ENCODE measurements around the gene RLF. TPM values are rescaled to one million over a fixed set of nuclear protein-coding genes. Genes with fewer than 3 reads are reported as not detected.

RLF gene
- total RNA-seq, 1 experiment from 2014 or later = 15.7 TPM

DNA sequence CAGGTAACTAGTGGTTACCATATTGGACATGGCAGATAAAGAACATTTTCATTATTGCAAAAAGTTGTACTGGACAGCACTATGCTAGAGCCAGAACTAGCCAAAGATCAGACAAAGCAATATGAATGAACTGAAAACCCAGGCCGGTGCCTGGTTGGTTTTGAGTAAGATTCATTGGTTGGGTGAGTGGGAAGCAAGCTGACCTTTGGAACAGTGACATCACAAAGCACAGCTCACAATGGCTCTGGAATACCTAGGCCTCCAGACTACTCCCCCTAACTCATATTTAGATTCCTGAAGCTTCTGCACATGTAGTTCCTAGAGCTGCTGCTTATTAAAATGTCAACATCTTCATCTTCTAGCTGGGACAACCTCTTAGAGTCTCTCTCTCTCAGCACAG, 86.5 kb downstream of the RLF start, which contains the start of gene TMCO2:
Gene TMCO2, plus strand, starts transcription at position 283 of the 400 bp plus-strand sequence. Its CDS starts 57 bp downstream, at position 340.
- Histone ChIP-seq H3K4me1 (ENCODE audit: control insufficient read depth, insufficient read depth, low read length) (no peaks in the 10 kb centered on the region), H3K9me3 (ENCODE audit: control insufficient read depth, insufficient read depth, low read depth, low read length) (no peaks in the 10 kb centered on the region), H3K27me3 (ENCODE audit: control insufficient read depth, insufficient read depth, low read length) (no peaks in the 10 kb centered on the region), H3K36me3 (ENCODE audit: control insufficient read depth, insufficient read depth, low read length) (no peaks in the 10 kb centered on the region), H3K4me3 (ENCODE audit: low read depth in 2 of 2, low read length in 2 of 2) (no peak within 1 kb of the TSS), H3K27ac (ENCODE audit: low read length) (no peak within 1 kb of the TSS)
- ChIA-PET CTCF (no interaction called here), POLR2A (no interaction called here)
- intact Hi-C loops (cut with micrococcal nuclease; ENCODE audit: unreplicated experiment) = no loop called here
- in situ Hi-C loops (cut with HindIII; ENCODE audit: low pct_unique_long_range_greater_than_20kb, low sequenced_read_pairs) = no loop called here
- TF ChIP-seq SIN3A (IDR thresholded peaks at IDR 0.05; ENCODE audit: borderline replicate concordance, insufficient read depth, low read depth, low read length) (no peak), POLR2AphosphoS5 (IDR thresholded peaks at IDR 0.05; ENCODE audit: low read depth, low read length) (no peak), TCF7L2 (IDR thresholded peaks at IDR 0.05; ENCODE audit: low read depth, low read length) (no peak)
- TF ChIP-seq, protein P1, sequence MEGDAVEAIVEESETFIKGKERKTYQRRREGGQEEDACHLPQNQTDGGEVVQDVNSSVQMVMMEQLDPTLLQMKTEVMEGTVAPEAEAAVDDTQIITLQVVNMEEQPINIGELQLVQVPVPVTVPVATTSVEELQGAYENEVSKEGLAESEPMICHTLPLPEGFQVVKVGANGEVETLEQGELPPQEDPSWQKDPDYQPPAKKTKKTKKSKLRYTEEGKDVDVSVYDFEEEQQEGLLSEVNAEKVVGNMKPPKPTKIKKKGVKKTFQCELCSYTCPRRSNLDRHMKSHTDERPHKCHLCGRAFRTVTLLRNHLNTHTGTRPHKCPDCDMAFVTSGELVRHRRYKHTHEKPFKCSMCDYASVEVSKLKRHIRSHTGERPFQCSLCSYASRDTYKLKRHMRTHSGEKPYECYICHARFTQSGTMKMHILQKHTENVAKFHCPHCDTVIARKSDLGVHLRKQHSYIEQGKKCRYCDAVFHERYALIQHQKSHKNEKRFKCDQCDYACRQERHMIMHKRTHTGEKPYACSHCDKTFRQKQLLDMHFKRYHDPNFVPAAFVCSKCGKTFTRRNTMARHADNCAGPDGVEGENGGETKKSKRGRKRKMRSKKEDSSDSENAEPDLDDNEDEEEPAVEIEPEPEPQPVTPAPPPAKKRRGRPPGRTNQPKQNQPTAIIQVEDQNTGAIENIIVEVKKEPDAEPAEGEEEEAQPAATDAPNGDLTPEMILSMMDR (IDR thresholded peaks at IDR 0.05) = no peak
- TF ChIP-seq, protein P2, sequence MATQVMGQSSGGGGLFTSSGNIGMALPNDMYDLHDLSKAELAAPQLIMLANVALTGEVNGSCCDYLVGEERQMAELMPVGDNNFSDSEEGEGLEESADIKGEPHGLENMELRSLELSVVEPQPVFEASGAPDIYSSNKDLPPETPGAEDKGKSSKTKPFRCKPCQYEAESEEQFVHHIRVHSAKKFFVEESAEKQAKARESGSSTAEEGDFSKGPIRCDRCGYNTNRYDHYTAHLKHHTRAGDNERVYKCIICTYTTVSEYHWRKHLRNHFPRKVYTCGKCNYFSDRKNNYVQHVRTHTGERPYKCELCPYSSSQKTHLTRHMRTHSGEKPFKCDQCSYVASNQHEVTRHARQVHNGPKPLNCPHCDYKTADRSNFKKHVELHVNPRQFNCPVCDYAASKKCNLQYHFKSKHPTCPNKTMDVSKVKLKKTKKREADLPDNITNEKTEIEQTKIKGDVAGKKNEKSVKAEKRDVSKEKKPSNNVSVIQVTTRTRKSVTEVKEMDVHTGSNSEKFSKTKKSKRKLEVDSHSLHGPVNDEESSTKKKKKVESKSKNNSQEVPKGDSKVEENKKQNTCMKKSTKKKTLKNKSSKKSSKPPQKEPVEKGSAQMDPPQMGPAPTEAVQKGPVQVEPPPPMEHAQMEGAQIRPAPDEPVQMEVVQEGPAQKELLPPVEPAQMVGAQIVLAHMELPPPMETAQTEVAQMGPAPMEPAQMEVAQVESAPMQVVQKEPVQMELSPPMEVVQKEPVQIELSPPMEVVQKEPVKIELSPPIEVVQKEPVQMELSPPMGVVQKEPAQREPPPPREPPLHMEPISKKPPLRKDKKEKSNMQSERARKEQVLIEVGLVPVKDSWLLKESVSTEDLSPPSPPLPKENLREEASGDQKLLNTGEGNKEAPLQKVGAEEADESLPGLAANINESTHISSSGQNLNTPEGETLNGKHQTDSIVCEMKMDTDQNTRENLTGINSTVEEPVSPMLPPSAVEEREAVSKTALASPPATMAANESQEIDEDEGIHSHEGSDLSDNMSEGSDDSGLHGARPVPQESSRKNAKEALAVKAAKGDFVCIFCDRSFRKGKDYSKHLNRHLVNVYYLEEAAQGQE (IDR thresholded peaks at IDR 0.05; ENCODE audit: insufficient read depth in 1 of 2, low read depth in 2 of 2, low read length in 1 of 2) = no peak
- no TSS peak for BruUV-seq (replicated peaks)
- DNase-seq (ENCODE audit: low read depth, low spot score) (no peak), ATAC-seq (no peak)

DNA sequence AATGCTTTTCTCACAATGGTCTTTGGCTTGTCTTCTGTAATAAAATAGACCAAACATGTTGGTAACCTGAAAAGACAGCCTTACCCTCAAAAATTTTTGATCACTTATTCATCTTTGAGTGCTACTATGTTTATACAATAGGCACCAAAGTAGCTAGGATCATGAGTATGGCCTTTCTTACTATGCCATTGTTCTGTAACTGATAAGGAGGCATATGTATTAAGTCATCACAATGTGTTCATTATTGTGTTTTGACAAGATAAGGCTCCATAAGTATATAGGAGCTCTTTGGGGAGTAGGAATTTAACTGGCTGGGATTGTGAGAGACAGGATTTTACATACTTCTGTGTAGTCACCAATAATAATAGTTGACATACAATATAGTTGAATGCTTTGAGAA, 87.2 kb downstream of the RLF start:
- DNase-seq (ENCODE audit: low read depth, low spot score) (no peak), ATAC-seq (no peak)
- no peaks in the 10 kb centered on the region for H3K9me3 ChIP-seq (ENCODE audit: control insufficient read depth, insufficient read depth, low read depth, low read length)
- no peaks in the 10 kb centered on the region for H3K4me1 ChIP-seq (ENCODE audit: control insufficient read depth, insufficient read depth, low read length)
- CTCF ChIA-PET = no interaction called here
- TF ChIP-seq, protein P1 (IDR thresholded peaks at IDR 0.05) = no peak
- TF ChIP-seq TCF7L2 (IDR thresholded peaks at IDR 0.05; ENCODE audit: low read depth, low read length) (no peak), POLR2AphosphoS5 (IDR thresholded peaks at IDR 0.05; ENCODE audit: low read depth, low read length) (no peak), SIN3A (IDR thresholded peaks at IDR 0.05; ENCODE audit: borderline replicate concordance, insufficient read depth, low read depth, low read length) (no peak)
- TF ChIP-seq, protein P2 (IDR thresholded peaks at IDR 0.05; ENCODE audit: insufficient read depth in 1 of 2, low read depth in 2 of 2, low read length in 1 of 2) = no peak
- POLR2A ChIA-PET = no interaction called here
- no peaks in the 10 kb centered on the region for H3K36me3 ChIP-seq (ENCODE audit: control insufficient read depth, insufficient read depth, low read length)
- H3K27ac ChIP-seq (ENCODE audit: low read length) = no peak overlapping the region
- no peaks in the 10 kb centered on the region for H3K27me3 ChIP-seq (ENCODE audit: control insufficient read depth, insufficient read depth, low read length)
- H3K4me3 ChIP-seq (ENCODE audit: low read depth in 2 of 2, low read length in 2 of 2) = no peak overlapping the region
- intact Hi-C loops (cut with micrococcal nuclease; ENCODE audit: unreplicated experiment) = no loop called here
- no TSS peak for BruUV-seq (replicated peaks)
- in situ Hi-C loops (cut with HindIII; ENCODE audit: low pct_unique_long_range_greater_than_20kb, low sequenced_read_pairs) = no loop called here
